Measurements from ENCODE around the gene PAM. TPM values are rescaled to one million over a fixed set of nuclear protein-coding genes. Genes with fewer than 3 reads are reported as not detected.

The PAM gene
- polyA plus RNA-seq, 1 donor from 2014 or later = 3.4 TPM

DNA sequence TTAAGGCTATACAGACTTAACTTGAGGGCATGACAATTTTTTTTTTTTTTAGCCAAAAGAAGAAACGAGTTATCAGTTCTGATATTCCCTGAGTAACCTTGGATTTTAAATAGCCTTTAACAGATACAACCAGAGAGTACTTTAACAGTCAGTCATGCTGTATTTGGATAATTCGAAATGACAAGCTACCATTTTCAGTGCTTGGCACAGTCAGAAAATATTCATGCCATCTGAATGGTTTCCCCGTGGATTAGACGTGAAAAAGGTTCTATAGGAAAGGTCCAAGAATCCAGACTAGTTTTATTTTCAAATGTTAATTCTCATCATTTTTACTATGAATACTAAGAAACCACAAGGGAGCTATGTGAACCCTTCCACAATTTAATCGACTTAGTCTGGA lies 165.7 kb downstream of the PAM start:
- Mint-ChIP-seq H3K4me1 (no peaks in the 10 kb centered on the region), H3K27ac (no peak overlapping the region), H3K9me3 (no peaks in the 10 kb centered on the region), H3K4me3 (no peak overlapping the region), H3K27me3 (no peaks in the 10 kb centered on the region), H3K36me3 (no peaks in the 10 kb centered on the region)

DNA sequence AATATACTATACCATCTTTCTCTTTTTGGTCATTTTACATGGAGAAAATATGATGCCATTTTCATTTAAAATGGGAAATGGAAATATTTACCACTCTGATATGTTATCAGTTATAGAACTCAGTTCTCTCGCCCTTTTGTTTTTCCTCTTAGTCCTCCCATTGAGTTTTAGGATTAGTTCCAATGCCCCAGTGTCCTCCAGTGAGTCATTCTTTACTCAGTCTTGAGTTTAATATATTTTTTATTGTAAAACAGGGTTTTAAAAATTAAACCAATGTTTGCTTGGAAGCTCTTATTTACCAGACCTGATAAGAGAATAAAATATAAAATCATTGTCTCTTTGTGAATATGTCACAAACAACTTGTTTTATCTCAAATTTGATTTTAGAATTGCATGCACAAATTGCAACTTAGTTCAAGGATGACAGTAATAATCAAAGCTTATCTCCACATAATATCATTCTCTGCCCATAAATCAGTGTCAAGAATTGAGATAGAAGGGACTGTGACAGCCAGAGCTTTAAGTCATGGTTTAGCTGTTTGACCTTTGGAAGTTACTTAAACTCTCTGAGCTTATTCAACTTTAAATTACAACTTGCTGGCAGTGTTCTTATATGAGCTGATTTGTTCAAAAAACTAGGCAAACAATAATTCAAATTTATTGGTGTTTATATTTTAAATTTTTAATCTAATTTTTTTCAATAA lies 166.4 kb downstream of the PAM start:
- Mint-ChIP-seq H3K27ac (no peak overlapping the region), H3K4me1 (no peaks in the 10 kb centered on the region), H3K9me3 (no peaks in the 10 kb centered on the region), H3K27me3 (no peaks in the 10 kb centered on the region), H3K4me3 (no peak overlapping the region), H3K36me3 (no peaks in the 10 kb centered on the region)

DNA sequence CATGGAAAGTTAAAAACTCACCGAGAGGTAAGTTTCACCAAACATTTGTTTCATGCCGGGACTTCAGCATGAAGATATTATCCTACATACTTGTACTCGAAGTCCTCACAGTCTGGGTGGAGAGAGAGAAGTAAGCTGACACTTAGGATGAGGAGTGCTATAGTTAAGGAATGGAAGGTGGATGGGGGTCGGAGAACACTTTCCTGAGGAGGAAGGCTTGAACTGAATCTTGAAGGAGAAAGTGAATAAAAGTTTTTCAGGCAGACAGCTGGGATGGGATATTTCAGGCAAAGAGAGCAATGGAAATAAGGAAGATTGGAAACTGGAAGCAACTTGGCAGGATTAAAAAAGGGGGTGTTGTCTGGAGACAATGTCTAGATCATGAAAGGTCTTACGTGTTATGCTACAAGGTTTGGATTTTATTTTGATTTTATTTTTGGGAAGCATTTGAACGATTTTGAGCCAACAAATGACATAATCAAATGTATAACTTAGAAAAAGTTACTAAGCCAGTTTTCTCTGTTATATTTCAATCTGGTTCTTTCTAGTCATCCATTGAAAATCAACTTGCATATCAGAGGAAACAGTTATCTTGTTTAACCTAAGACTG lies 167.1 kb downstream of the PAM start:
- H3K36me3 Mint-ChIP-seq = peaks cover 4% of the 10 kb centered on the region
- H3K4me3 Mint-ChIP-seq = no peak overlapping the region
- H3K27me3 Mint-ChIP-seq = no peaks in the 10 kb centered on the region
- H3K27ac Mint-ChIP-seq = no peak overlapping the region
- no peaks in the 10 kb centered on the region for H3K4me1 Mint-ChIP-seq
- no peaks in the 10 kb centered on the region for H3K9me3 Mint-ChIP-seq

DNA sequence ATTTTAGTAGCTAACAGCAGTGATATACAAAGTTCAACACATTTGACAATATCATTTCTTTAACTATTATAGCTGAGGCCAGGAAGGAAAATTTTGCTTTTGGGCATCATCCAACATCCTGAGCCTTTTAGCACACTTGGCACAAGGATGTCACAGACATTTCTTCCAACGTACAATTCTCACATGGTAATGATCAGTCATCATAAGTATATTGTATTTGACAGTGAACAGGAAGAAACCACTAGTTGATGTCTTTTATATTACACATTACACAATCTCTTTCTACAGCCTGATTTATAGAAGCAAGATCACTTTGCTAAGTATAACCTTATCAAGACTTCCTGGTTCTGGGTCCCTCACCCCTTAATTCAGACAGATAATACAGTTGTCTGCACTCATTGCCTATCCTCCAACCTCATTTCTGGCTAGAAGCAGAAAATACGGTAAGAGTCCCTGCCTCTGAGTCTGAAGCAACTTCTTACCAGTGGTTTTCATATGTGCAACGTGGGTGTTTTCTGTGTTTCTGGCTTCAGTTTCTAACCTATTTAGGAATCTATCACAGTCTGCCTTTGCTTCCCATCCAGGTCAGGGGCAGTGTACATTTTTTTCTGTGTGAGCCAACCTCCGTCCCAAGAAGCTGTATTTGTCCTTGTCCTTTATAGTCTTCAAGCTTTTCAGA lies 167.8 kb downstream of the PAM start:
- H3K27ac Mint-ChIP-seq = no peak overlapping the region
- H3K36me3 Mint-ChIP-seq = peaks cover 6% of the 10 kb centered on the region
- no peaks in the 10 kb centered on the region for H3K27me3 Mint-ChIP-seq
- H3K4me1 Mint-ChIP-seq = no peaks in the 10 kb centered on the region
- H3K4me3 Mint-ChIP-seq = no peak overlapping the region
- no peaks in the 10 kb centered on the region for H3K9me3 Mint-ChIP-seq

DNA sequence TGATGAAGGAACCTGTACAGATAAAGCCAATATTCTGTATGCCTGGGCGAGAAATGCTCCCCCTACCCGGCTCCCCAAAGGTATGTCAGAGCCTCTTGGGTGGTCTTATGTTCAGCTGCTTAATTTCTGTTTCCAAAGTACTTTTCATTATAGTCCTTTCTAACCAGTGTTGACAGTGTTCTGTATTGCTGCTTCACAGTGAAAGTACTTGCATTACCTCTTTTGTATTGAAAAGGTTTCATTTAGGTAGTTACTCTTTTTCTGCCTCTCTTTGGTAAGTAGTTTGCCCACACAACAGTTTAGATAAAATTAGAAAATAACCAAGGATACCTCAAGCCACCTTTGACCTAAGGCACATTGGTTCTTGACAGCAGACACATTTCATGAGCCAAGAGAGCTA lies 169.9 kb downstream of the PAM start:
- Mint-ChIP-seq H3K4me1 (no peaks in the 10 kb centered on the region), H3K4me3 (no peak overlapping the region), H3K27me3 (no peaks in the 10 kb centered on the region), H3K9me3 (no peaks in the 10 kb centered on the region), H3K27ac (no peak overlapping the region), H3K36me3 (peaks cover 6% of the 10 kb centered on the region)

DNA sequence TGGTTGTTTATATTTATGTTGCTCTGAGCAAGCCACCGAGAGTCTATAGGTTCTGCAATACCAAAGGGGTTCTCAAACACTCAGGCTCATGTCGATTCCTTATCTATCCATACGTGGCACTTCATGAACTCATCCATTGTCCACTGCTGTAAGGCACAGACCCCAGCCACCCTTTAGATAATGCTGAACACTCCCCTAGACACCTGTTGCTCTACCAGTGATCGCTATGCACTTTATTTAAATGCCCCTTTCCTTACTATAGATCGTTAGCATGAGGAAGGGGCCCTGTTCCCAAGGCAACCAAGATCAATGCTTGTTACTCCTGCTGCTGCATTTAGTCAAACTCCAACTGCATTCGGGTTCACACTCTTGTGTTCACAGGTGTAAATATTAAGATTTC lies 171.9 kb downstream of the PAM start:
- H3K27me3 Mint-ChIP-seq = no peaks in the 10 kb centered on the region
- no peak overlapping the region for H3K27ac Mint-ChIP-seq
- H3K9me3 Mint-ChIP-seq = no peaks in the 10 kb centered on the region
- no peaks in the 10 kb centered on the region for H3K4me1 Mint-ChIP-seq
- H3K36me3 Mint-ChIP-seq = peaks cover 6% of the 10 kb centered on the region
- H3K4me3 Mint-ChIP-seq = no peak overlapping the region

DNA sequence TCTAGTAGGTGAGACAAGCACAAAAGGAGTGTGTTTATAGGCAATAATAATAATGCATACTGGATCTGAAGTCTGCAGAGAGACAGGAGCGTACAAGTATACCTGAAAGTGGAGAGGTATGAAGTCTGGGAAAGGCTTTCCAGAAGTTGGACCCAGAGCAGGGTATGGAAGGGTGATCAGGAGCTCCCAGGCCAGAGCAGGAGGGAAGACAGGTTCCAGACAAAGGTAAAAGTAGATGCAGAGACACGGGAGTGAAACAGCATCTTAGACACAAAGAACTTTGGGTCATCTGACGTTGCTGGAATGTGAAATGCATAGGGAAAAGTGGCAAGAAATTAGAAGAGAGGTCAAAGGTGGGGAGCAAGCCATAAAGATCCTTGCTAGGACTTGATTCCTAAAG lies 175.1 kb downstream of the PAM start:
- H3K4me1 Mint-ChIP-seq = no peaks in the 10 kb centered on the region
- no peak overlapping the region for H3K27ac Mint-ChIP-seq
- H3K27me3 Mint-ChIP-seq = no peaks in the 10 kb centered on the region
- no peak overlapping the region for H3K4me3 Mint-ChIP-seq
- H3K9me3 Mint-ChIP-seq = no peaks in the 10 kb centered on the region
- peaks cover 8% of the 10 kb centered on the region for H3K36me3 Mint-ChIP-seq

DNA sequence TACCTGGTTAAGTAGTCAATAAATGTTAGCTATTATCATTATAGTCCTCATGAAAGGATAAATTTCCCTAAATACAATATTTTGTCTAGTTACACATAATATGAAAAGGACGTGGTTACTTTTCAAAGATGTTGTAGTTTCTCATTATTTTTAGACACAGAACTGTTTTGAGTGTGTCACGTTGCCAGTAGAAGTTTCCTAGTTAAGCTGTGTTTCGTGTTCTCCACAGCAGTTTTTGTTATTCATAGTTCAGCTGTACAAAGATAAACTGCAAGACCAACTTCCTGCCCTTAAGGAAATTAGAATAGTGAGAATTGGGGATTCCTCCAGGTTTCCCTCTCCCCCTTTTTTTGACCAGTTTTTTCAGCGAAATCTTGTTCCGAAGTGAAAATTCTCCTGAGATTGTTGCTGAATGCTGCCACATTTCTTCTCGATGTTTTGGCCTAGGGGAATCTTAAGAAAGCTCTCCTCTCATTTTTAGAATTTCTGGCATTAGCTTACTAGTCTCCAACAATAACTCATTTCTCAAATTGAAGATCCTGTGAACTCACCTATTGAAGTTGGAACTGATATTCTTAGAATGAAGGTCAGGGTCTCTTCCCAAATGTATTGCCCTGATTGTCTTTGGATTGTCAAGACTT lies 176.1 kb downstream of the PAM start:
- Mint-ChIP-seq H3K27ac (no peak overlapping the region), H3K36me3 (peaks cover 8% of the 10 kb centered on the region), H3K9me3 (no peaks in the 10 kb centered on the region), H3K4me3 (no peak overlapping the region), H3K27me3 (no peaks in the 10 kb centered on the region), H3K4me1 (no peaks in the 10 kb centered on the region)

DNA sequence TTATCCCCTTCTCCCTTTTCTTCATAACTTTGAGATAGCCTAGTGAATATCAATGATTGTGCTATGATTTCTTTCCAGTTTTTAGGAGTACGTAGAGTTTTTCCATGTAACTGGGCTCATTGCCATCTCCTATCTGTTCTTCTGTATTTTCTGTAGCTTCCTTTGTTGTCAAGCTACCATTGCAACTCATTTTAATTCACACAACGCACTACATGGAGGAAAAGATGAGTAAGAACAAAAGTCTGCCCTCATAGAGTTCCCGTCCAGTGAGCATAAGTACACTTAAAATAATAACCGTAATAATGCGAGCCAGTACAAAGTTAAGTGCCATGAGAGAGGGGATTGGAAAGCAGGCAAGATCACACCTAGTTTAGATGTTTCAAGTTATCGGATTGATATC lies 177.7 kb downstream of the PAM start:
- Mint-ChIP-seq H3K36me3 (peaks cover 2% of the 10 kb centered on the region), H3K27ac (no peak overlapping the region), H3K9me3 (no peaks in the 10 kb centered on the region), H3K4me1 (no peaks in the 10 kb centered on the region), H3K27me3 (no peaks in the 10 kb centered on the region), H3K4me3 (no peak overlapping the region)

DNA sequence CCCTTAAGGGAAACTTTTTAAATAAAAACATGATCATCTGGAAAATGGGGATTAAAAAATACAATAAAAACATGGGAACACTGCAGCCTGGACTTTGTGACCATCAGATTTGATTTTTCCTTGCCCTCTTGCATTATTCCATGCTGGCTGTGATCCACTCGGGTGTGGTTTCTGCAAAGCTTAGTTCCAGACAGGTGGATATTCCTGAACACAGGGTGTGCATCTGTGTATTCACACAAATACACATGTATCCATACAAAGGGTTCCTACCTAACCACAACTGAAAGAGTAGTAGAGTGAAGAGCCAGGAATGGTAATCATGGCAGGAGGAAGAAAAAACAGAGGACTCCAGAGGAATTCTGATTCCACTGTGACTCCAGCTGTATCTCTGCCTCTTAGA lies 178.2 kb downstream of the PAM start:
- no peak overlapping the region for H3K27ac Mint-ChIP-seq
- H3K9me3 Mint-ChIP-seq = no peaks in the 10 kb centered on the region
- H3K27me3 Mint-ChIP-seq = no peaks in the 10 kb centered on the region
- H3K36me3 Mint-ChIP-seq = peaks cover 2% of the 10 kb centered on the region
- H3K4me1 Mint-ChIP-seq = no peaks in the 10 kb centered on the region
- no peak overlapping the region for H3K4me3 Mint-ChIP-seq

DNA sequence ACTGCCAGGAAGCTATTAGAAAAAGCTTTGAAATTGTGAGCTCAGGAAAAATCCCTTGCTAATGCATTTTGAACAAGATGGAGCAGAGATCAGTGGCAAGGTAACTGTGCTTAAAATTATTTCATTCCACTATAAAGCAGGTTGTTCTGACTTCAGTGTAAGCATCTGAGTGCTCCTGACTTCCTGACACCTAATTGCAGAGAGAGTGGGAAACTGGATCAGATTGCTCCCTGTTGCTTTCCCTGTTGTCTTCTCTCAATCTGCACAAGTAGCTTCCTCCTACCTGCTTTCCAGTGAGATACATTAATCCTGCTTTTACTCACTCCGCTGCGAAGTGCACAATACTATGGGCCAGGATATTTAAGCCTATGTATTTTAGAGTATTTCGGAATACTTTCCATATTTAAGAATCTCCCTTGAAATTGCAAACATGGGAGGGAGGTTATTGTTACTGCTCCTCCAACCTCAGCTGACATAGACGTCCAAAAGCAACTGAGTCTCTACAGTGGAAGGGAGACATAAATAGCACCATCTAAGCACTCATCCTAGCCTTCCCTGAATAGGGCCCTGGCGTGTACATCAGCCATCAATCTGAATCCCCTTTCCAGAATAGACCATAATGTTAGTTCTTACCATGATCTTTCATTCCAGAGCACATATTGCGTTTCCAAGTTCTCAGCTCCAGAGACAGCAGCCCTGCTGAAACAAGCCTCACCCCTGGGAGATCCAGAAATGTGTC lies 178.8 kb downstream of the PAM start:
- Mint-ChIP-seq H3K27ac (peak overlapping the region in 1 of 3 donors; percentile 60), H3K9me3 (no peaks in the 10 kb centered on the region), H3K36me3 (peaks cover 2% of the 10 kb centered on the region), H3K4me1 (no peaks in the 10 kb centered on the region), H3K27me3 (no peaks in the 10 kb centered on the region), H3K4me3 (no peak overlapping the region)

DNA sequence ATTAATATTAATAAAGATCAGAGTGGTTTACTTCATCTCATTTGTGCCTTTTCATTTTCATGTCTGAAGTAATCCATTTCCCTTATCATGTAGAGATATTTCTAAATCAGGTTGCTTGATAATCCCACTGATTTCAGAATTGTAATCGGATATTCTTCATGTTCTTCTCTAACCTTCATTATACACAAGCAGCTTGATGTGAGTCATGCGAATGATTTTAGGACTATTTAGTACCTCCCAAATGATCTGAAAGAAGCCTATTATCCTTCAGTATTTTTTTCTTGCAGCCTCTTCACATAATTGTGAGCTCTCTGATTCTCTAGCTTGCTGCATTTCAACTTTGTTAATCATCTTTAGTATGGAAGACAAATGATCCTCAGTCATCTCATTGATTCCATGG lies 182.8 kb downstream of the PAM start:
- Mint-ChIP-seq H3K4me3 (no peak overlapping the region), H3K27ac (no peak overlapping the region)

DNA sequence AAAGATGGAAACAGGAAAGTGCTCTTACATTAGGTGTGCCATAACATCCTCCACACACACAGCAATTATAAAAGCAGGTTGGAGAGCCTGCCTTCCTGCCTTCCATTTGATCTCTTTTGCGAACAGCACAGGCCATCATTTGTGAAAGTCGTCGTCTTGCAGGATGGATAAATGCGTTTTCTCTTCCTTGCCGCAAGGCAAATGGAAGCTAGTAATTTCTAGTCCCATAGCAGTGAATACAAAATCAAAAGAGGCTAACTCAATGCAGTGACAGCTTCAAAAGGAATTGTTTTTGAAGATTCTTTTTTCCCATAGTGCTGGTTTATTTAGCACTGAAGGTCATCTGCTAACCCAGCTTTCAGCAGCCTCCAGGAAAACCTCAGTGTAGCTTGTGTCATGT lies 186.0 kb downstream of the PAM start:
- Mint-ChIP-seq H3K36me3 (peaks cover 3% of the 10 kb centered on the region), H3K4me1 (no peaks in the 10 kb centered on the region), H3K9me3 (no peaks in the 10 kb centered on the region), H3K27me3 (no peaks in the 10 kb centered on the region), H3K27ac (no peak overlapping the region), H3K4me3 (no peak overlapping the region)

More for the DNA sequence above, 182.8 kb downstream of the PAM start:
- H3K9me3 Mint-ChIP-seq = no peaks in the 10 kb centered on the region
- no peaks in the 10 kb centered on the region for H3K4me1 Mint-ChIP-seq
- peaks cover 3% of the 10 kb centered on the region for H3K36me3 Mint-ChIP-seq
- H3K27me3 Mint-ChIP-seq = no peaks in the 10 kb centered on the region

DNA sequence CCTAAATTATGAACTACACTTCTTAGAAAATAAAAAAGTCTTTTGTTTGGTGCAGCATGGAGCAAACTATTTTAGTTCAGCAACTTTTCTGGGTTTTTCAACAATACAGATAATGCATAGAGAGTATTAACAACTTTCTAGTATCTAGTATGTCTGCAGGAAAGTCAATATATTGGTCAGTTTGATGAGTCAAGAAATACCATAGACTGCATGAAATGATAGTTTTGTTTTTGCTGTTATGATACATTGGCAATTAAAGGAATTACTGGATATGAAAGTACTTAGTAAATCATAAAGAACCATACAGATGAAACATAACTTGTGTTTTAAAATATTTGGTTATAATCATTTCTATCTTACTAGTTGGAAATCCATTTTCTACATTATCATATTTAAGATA lies 191.3 kb downstream of the PAM start:
- no peak overlapping the region for H3K27ac Mint-ChIP-seq
- H3K4me3 Mint-ChIP-seq = no peak overlapping the region
- H3K4me1 Mint-ChIP-seq = no peaks in the 10 kb centered on the region
- H3K36me3 Mint-ChIP-seq = peaks cover 3% of the 10 kb centered on the region
- H3K9me3 Mint-ChIP-seq = no peaks in the 10 kb centered on the region
- H3K27me3 Mint-ChIP-seq = no peaks in the 10 kb centered on the region

DNA sequence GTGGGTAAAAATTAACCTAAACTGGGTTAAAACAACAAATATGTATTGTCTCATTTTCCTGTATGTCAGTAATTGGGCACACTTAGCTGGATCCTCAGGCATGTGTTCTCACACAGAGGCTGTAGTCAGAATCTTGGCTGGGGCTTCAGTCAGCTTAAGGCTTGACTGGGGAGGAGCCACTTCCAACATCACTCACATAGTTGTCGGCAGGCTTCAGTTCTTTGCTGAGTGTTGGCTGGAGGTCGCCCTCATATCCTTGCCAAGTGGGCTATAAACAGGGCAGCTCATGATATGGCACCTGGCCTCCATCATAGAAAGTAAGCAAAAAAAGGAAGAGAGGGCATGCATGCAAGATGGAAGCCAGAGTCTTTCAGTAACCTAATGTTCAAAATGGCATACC lies 191.9 kb downstream of the PAM start:
- H3K4me3 Mint-ChIP-seq = no peak overlapping the region
- no peaks in the 10 kb centered on the region for H3K9me3 Mint-ChIP-seq
- no peak overlapping the region for H3K27ac Mint-ChIP-seq
- no peaks in the 10 kb centered on the region for H3K4me1 Mint-ChIP-seq
- no peaks in the 10 kb centered on the region for H3K27me3 Mint-ChIP-seq
- H3K36me3 Mint-ChIP-seq = peaks cover 3% of the 10 kb centered on the region

Measured in IgD-negative memory B cell (primary cell).